GM23338 (cell line): ENCODE measurements around the gene NKAIN2. TPM values are rescaled to one million over a fixed set of nuclear protein-coding genes. Genes with fewer than 3 reads are reported as not detected.

Experiments
- ATAC-seq: fragments of 200-7000 bp; cut with Tn5 transposase; 3 replicates; pipeline ENCODE4 v1.9.1; 2020
- DNase-seq: peaks from one replicate; pipeline ENCODE4 v3.0.0-alpha.2; 2015; ENCODE audit warnings: low spot score
- H2AFZ ChIP-seq: fragments of 200-600 bp; sonication (generic); 2 replicates; pipeline ENCODE4 v1.8.0; 2016; ENCODE audit warnings: antibody characterized with exemption, mild to moderate bottlenecking, moderate library complexity
- H3F3A ChIP-seq: fragments of 200-600 bp; sonication (generic); replicated peaks from 2 replicates; pipeline ENCODE4 v1.8.0; 2017; ENCODE audit warnings: antibody characterized with exemption, mixed run types, low read depth
- H3K27ac ChIP-seq: fragments of 200-600 bp; sonication (generic); 2 replicates; pipeline ENCODE4 v1.6.1; 2016; ENCODE audit warnings: low read depth
- H3K27me3 ChIP-seq: fragments of 200-600 bp; sonication (generic); 2 replicates; pipeline ENCODE4 v1.8.0; 2016; ENCODE audit warnings: mild to moderate bottlenecking, mixed run types, moderate library complexity; ENCODE audit not compliant: insufficient read depth
- H3K36me3 ChIP-seq: fragments of 200-600 bp; sonication (generic); 2 replicates; pipeline ENCODE4 v1.8.0; 2016; ENCODE audit warnings: mild to moderate bottlenecking; ENCODE audit not compliant: insufficient read depth
- H3K4me1 ChIP-seq: fragments of 200-600 bp; sonication (generic); 2 replicates; pipeline ENCODE4 v1.8.0; 2016; ENCODE audit warnings: mild to moderate bottlenecking, moderate library complexity; ENCODE audit not compliant: insufficient read depth
- H3K4me2 ChIP-seq: fragments of 200-600 bp; sonication (generic); 2 replicates; pipeline ENCODE4 v1.7.1; 2017; ENCODE audit warnings: mixed run types
- H3K4me3 ChIP-seq: fragments of 200-600 bp; sonication (generic); 2 replicates; pipeline ENCODE4 v1.6.1; 2016; ENCODE audit warnings: mixed run types
- H3K79me2 ChIP-seq: fragments of 200-600 bp; sonication (generic); replicated peaks from 2 replicates; pipeline ENCODE4 v1.8.0; 2017; ENCODE audit warnings: mild to moderate bottlenecking; ENCODE audit not compliant: insufficient read depth
- H3K9me2 ChIP-seq: fragments of 200-600 bp; sonication (generic); 2 replicates; pipeline ENCODE4 v1.8.0; 2017; ENCODE audit not compliant: insufficient read depth
- H4K20me1 ChIP-seq: fragments of 200-600 bp; sonication (generic); replicated peaks from 2 replicates; pipeline ENCODE4 v1.8.0; 2017; ENCODE audit warnings: mild to moderate bottlenecking; ENCODE audit not compliant: insufficient read depth
- H3K27ac Mint-ChIP-seq: 2 replicates; pipeline ENCODE4 v1.8.0; 2020; ENCODE audit warnings: inconsistent platforms, mild to moderate bottlenecking, moderate library complexity, mixed read lengths
- H3K27me3 Mint-ChIP-seq: 3 replicates; pipeline ENCODE4 v1.8.0; 2022; ENCODE audit warnings: low read depth, mild to moderate bottlenecking, moderate library complexity, mixed read lengths, inconsistent platforms; ENCODE audit not compliant: insufficient read depth, poor library complexity
- H3K36me3 Mint-ChIP-seq: 3 replicates; pipeline ENCODE4 v1.8.0; 2021; ENCODE audit warnings: low read depth, mild to moderate bottlenecking, inconsistent platforms, moderate library complexity, mixed read lengths
- H3K4me1 Mint-ChIP-seq: 3 replicates; pipeline ENCODE4 v1.8.0; 2020; ENCODE audit warnings: mild to moderate bottlenecking, inconsistent platforms, mixed read lengths
- H3K4me3 Mint-ChIP-seq: 3 replicates; pipeline ENCODE4 v1.8.0; 2021; ENCODE audit warnings: moderate library complexity, mild to moderate bottlenecking, inconsistent platforms, mixed read lengths
- H3K9me3 Mint-ChIP-seq: 3 replicates; pipeline ENCODE4 v1.8.0; 2020; ENCODE audit warnings: moderate library complexity, mild to moderate bottlenecking, inconsistent platforms, mixed read lengths
- CREB1 ChIP-seq: fragments of 250-450 bp; sonication (Bioruptor Pico); IDR thresholded peaks from 2 replicates; pipeline ENCODE4 v1.5.0; 2020; ENCODE audit warnings: low read depth, mild to moderate bottlenecking, moderate library complexity
- EZH2 ChIP-seq: fragments of 200-600 bp; sonication (generic); IDR thresholded peaks from one replicate; pipeline ENCODE4 v1.8.0; 2017; ENCODE audit warnings: antibody characterized with exemption, mild to moderate bottlenecking, low read depth; ENCODE audit not compliant: unreplicated experiment
- EZH2phosphoT487 ChIP-seq: fragments of 200-600 bp; sonication (generic); IDR thresholded peaks from one replicate; pipeline ENCODE4 v1.8.1; 2018; ENCODE audit warnings: antibody characterized with exemption; ENCODE audit not compliant: unreplicated experiment
- JUNB ChIP-seq: IDR thresholded peaks from one replicate; pipeline ENCODE4 v1.6.1; 2016; ENCODE audit warnings: antibody characterized with exemption; ENCODE audit not compliant: unreplicated experiment
- NANOG ChIP-seq: IDR thresholded peaks from 2 replicates; pipeline ENCODE4 v1.6.1; 2016; ENCODE audit warnings: antibody characterized with exemption, borderline replicate concordance
- POLR2AphosphoS5 ChIP-seq: IDR thresholded peaks from 2 replicates; pipeline ENCODE4 v1.6.1; 2016; ENCODE audit warnings: antibody characterized with exemption, low read depth
- STAT1 ChIP-seq: IDR thresholded peaks from one replicate; pipeline ENCODE4 v1.6.1; 2016; ENCODE audit warnings: antibody characterized with exemption; ENCODE audit not compliant: unreplicated experiment
- ZNF331 ChIP-seq: fragments of 250-450 bp; sonication (Bioruptor Pico); IDR thresholded peaks from 2 replicates; pipeline ENCODE4 v1.5.0; 2020; ENCODE audit warnings: low read depth, mild to moderate bottlenecking, moderate library complexity
- polyA plus RNA-seq: library from polyadenylated mRNA; unstranded; fragments of >200 nt; fragmentation: Nextera tagmentation; extraction: Ambion mirVana; gene quantifications from 2 replicates; pipeline ENCODE4 v1.2.1, GENCODE V29; 2016
- total RNA-seq: library from RNA; depleted of rRNA; stranded (reverse); fragments of >200 nt; shearing (Covaris generic); gene quantifications from 2 replicates; pipeline ENCODE4 v1.2.3, GENCODE V29; 2014
- TF ChIP-seq, protein P1 (sequence below): fragments of 250-450 bp; sonication (Bioruptor Pico); IDR thresholded peaks from 2 replicates; pipeline ENCODE4 v1.5.0; 2020; ENCODE audit warnings: mild to moderate bottlenecking, moderate library complexity

Gene NKAIN2
- total and polyA plus RNA-seq, 2 experiments from 2014 or later: 0.39 to 1.1 TPM

DNA sequence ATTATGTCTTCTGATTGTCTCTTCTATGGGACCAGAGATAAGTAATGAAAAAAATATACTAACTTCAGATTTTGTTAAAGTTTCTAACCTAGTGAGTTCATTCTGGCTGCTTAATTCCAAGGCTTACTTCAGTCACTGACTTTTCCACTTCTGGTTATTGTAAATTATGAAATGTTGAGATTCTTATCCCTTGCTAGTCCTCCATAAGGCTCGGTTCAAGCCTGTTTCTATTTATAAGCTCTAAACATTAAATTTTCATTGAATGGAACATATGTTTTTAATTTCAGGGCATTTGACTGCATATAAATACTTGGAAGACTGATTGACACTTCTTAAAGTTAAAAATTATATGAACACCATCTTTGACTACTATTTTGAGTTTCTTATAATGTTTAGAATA, 23.6 kb upstream of the NKAIN2 start:
- Histone ChIP-seq H3K4me2 (no peak overlapping the region), H4K20me1 (no peaks in the 10 kb centered on the region), H3K9me2 (no peaks in the 10 kb centered on the region), H3K36me3 (no peaks in the 10 kb centered on the region), H3K4me3 (no peak overlapping the region), H2AFZ (no peak overlapping the region), H3K27me3 (no peaks in the 10 kb centered on the region), H3F3A (no peaks in the 10 kb centered on the region), H3K27ac (no peak overlapping the region), H3K4me1 (no peaks in the 10 kb centered on the region), H3K79me2 (no peaks in the 10 kb centered on the region)
- Mint-ChIP-seq H3K36me3 (no peaks in the 10 kb centered on the region), H3K4me1 (peaks cover 4% of the 10 kb centered on the region; the same call in 1 of the 3 replicates), H3K27me3 (no peaks in the 10 kb centered on the region), H3K9me3 (no peaks in the 10 kb centered on the region), H3K27ac (no peak overlapping the region), H3K4me3 (no peak overlapping the region)
- ATAC-seq (no peak), DNase-seq (no peak)
- TF ChIP-seq EZH2phosphoT487: no peak
- TF ChIP-seq, protein P1, sequence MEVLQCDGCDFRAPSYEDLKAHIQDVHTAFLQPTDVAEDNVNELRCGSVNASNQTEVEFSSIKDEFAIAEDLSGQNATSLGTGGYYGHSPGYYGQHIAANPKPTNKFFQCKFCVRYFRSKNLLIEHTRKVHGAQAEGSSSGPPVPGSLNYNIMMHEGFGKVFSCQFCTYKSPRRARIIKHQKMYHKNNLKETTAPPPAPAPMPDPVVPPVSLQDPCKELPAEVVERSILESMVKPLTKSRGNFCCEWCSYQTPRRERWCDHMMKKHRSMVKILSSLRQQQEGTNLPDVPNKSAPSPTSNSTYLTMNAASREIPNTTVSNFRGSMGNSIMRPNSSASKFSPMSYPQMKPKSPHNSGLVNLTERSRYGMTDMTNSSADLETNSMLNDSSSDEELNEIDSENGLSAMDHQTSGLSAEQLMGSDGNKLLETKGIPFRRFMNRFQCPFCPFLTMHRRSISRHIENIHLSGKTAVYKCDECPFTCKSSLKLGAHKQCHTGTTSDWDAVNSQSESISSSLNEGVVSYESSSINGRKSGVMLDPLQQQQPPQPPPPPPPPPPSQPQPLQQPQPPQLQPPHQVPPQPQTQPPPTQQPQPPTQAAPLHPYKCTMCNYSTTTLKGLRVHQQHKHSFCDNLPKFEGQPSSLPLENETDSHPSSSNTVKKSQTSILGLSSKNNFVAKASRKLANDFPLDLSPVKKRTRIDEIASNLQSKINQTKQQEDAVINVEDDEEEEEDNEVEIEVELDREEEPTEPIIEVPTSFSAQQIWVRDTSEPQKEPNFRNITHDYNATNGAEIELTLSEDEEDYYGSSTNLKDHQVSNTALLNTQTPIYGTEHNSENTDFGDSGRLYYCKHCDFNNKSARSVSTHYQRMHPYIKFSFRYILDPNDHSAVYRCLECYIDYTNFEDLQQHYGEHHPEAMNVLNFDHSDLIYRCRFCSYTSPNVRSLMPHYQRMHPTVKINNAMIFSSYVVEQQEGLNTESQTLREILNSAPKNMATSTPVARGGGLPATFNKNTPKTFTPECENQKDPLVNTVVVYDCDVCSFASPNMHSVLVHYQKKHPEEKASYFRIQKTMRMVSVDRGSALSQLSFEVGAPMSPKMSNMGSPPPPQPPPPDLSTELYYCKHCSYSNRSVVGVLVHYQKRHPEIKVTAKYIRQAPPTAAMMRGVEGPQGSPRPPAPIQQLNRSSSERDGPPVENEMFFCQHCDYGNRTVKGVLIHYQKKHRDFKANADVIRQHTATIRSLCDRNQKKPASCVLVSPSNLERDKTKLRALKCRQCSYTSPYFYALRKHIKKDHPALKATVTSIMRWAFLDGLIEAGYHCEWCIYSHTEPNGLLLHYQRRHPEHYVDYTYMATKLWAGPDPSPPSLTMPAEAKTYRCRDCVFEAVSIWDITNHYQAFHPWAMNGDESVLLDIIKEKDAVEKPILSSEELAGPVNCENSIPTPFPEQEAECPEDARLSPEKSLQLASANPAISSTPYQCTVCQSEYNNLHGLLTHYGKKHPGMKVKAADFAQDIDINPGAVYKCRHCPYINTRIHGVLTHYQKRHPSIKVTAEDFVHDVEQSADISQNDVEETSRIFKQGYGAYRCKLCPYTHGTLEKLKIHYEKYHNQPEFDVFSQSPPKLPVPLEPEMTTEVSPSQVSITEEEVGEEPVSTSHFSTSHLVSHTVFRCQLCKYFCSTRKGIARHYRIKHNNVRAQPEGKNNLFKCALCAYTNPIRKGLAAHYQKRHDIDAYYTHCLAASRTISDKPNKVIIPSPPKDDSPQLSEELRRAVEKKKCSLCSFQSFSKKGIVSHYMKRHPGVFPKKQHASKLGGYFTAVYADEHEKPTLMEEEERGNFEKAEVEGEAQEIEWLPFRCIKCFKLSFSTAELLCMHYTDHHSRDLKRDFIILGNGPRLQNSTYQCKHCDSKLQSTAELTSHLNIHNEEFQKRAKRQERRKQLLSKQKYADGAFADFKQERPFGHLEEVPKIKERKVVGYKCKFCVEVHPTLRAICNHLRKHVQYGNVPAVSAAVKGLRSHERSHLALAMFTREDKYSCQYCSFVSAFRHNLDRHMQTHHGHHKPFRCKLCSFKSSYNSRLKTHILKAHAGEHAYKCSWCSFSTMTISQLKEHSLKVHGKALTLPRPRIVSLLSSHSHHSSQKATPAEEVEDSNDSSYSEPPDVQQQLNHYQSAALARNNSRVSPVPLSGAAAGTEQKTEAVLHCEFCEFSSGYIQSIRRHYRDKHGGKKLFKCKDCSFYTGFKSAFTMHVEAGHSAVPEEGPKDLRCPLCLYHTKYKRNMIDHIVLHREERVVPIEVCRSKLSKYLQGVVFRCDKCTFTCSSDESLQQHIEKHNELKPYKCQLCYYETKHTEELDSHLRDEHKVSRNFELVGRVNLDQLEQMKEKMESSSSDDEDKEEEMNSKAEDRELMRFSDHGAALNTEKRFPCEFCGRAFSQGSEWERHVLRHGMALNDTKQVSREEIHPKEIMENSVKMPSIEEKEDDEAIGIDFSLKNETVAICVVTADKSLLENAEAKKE (CRISPR knock-in tag): no peak
- TF ChIP-seq ZNF331 (CRISPR knock-in tag): no peak
- TF ChIP-seq NANOG: no peak
- TF ChIP-seq POLR2AphosphoS5: no peak
- TF ChIP-seq CREB1 (CRISPR knock-in tag): no peak
- no peak for TF ChIP-seq EZH2
- no peak for TF ChIP-seq JUNB
- no peak for TF ChIP-seq STAT1
